ENCODE measurements around the gene N4BP2L1.

N4BP2L1 gene

DNA sequence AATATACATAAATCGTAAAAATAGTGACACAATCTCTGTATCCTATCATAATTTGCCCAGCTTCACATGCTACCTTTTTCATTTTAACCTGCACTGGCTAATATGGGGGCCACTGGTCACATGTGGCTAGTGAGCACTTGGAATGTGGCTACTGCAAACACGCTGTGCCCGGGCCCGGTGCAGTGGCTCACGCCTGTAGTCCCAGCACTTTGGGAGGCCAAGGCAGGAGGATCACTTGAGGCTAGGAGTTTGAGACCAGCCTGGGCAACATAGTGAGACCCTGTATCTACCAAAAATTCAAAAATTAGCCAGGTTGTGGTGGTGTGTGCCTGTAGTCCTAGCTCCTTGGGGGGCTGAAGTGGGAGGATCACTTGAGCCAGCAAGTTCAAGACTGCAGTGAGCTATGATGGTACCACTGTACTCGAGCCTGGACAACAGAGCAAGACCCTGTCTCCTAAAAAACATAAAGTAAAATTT is 1.5 kb upstream of the N4BP2L1 start:
- TF ChIP-seq TAF1 (IDR thresholded peaks at IDR 0.05; ENCODE audit: borderline replicate concordance, insufficient read depth, low read length) (no peak), SIN3A (IDR thresholded peaks at IDR 0.05; ENCODE audit: borderline replicate concordance, insufficient read depth, low read length) (no peak), POLR2AphosphoS5 (IDR thresholded peaks at IDR 0.05; ENCODE audit: low read depth, low read length) (no peak), FOXP2 (optimal IDR thresholded peaks at IDR 0.05; ENCODE audit: borderline replicate concordance, extremely low read depth, extremely low read length, insufficient read depth) (no peak)
- TF ChIP-seq, protein P1, sequence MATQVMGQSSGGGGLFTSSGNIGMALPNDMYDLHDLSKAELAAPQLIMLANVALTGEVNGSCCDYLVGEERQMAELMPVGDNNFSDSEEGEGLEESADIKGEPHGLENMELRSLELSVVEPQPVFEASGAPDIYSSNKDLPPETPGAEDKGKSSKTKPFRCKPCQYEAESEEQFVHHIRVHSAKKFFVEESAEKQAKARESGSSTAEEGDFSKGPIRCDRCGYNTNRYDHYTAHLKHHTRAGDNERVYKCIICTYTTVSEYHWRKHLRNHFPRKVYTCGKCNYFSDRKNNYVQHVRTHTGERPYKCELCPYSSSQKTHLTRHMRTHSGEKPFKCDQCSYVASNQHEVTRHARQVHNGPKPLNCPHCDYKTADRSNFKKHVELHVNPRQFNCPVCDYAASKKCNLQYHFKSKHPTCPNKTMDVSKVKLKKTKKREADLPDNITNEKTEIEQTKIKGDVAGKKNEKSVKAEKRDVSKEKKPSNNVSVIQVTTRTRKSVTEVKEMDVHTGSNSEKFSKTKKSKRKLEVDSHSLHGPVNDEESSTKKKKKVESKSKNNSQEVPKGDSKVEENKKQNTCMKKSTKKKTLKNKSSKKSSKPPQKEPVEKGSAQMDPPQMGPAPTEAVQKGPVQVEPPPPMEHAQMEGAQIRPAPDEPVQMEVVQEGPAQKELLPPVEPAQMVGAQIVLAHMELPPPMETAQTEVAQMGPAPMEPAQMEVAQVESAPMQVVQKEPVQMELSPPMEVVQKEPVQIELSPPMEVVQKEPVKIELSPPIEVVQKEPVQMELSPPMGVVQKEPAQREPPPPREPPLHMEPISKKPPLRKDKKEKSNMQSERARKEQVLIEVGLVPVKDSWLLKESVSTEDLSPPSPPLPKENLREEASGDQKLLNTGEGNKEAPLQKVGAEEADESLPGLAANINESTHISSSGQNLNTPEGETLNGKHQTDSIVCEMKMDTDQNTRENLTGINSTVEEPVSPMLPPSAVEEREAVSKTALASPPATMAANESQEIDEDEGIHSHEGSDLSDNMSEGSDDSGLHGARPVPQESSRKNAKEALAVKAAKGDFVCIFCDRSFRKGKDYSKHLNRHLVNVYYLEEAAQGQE (IDR thresholded peaks at IDR 0.05; ENCODE audit: insufficient read depth in 1 of 2, low read depth in 2 of 2, low read length in 2 of 2): no peak

DNA sequence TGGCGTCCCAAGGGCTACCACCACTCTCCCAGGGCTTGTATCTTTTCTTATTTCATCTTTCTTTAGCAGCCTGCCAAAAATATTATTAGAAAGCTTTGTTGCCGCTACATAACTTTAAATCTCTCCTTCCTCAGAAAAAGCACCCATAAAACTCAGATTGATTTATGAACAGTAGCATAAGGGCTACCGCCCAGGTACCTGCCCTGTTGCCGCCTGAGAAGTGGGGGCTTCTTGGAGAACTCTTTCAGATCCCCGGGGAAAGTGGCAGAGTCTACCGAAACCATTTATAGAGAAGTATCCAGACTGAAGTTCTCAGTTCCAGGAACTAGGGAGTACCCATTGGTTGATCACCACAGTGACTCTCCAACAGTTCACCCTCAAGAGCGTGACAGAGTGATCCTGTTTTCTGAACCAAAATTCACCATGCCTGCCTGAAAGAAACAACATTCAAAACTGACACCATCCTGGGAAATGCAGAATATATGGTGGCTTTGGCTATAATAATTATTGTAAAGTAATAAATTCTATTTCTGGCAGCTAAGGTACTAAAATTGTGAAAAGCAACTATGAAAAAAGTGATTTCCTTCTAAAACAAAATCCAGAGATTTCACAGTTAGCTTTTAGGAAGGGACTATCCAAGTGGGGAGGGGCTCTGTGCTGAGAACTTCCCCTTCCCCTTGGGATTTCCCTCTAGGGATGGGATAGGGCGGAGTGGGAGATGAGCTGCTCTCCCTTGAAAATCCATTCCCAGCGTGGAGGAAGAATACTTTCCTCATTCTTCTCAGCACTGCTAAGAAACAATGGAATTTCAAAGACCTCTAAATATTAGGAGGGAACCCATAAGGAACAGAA is 877 bp upstream of the N4BP2L1 start:
- TF ChIP-seq, protein P1 (IDR thresholded peaks at IDR 0.05; ENCODE audit: insufficient read depth in 1 of 2, low read depth in 2 of 2, low read length in 2 of 2): no peak
- no peak for TF ChIP-seq FOXP2 (optimal IDR thresholded peaks at IDR 0.05; ENCODE audit: borderline replicate concordance, extremely low read depth, extremely low read length, insufficient read depth)
- no peak for TF ChIP-seq POLR2AphosphoS5 (IDR thresholded peaks at IDR 0.05; ENCODE audit: low read depth, low read length)
- no peak for TF ChIP-seq TAF1 (IDR thresholded peaks at IDR 0.05; ENCODE audit: borderline replicate concordance, insufficient read depth, low read length)
- TF ChIP-seq SIN3A (IDR thresholded peaks at IDR 0.05; ENCODE audit: borderline replicate concordance, insufficient read depth, low read length): no peak

DNA sequence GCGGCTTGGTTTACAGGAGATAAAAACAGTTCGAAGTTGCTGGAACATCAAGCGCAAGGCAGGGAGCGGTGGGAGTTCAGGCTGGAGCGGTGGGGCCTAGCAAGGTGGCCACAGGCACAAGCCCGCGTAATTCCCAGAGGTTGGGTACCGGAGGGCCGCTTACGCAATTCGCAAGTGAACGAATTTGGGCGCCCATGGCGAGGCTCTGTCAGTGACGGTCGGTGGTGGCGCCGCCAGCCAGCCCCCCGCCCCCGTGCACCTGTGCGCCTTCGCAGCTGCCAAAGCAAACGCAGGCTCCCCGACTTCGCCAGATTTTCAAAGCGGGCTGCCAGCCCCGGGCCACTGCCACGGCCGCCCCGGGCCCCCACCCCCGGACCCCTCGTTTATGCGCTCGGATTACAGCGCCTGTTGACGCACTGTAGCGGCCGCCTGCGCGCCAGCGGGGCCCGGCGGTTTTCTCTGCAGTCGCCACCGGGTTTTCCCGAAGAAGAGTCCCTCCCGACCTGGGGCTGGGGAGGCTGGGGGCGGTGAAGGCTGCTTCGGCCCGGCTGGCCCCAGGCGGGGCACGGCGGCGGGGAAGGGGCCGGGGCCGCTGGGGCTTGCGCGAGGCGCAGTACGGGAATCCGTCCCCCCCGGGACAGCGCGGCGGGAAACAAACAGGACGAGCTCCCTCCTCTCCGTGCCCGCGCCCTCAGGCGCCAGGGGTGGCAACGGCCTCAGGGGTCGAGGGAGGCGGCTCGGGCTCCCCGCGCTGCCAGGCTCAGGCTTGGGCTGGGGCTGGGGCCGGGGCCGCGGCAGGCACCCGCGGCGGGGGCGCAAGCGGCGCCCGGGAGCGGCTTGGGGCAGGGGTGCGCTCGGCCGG is 709 bp downstream of the N4BP2L1 start:
- TF ChIP-seq FOXP2 (optimal IDR thresholded peaks at IDR 0.05; ENCODE audit: borderline replicate concordance, extremely low read depth, extremely low read length, insufficient read depth) (no peak), TAF1 (IDR thresholded peaks at IDR 0.05; ENCODE audit: borderline replicate concordance, insufficient read depth, low read length) (no peak), SIN3A (IDR thresholded peaks at IDR 0.05; ENCODE audit: borderline replicate concordance, insufficient read depth, low read length) (no peak), POLR2AphosphoS5 (IDR thresholded peaks at IDR 0.05; ENCODE audit: low read depth, low read length) (no peak)
- TF ChIP-seq, protein P1 (IDR thresholded peaks at IDR 0.05; ENCODE audit: insufficient read depth in 1 of 2, low read depth in 2 of 2, low read length in 2 of 2): no peak

DNA sequence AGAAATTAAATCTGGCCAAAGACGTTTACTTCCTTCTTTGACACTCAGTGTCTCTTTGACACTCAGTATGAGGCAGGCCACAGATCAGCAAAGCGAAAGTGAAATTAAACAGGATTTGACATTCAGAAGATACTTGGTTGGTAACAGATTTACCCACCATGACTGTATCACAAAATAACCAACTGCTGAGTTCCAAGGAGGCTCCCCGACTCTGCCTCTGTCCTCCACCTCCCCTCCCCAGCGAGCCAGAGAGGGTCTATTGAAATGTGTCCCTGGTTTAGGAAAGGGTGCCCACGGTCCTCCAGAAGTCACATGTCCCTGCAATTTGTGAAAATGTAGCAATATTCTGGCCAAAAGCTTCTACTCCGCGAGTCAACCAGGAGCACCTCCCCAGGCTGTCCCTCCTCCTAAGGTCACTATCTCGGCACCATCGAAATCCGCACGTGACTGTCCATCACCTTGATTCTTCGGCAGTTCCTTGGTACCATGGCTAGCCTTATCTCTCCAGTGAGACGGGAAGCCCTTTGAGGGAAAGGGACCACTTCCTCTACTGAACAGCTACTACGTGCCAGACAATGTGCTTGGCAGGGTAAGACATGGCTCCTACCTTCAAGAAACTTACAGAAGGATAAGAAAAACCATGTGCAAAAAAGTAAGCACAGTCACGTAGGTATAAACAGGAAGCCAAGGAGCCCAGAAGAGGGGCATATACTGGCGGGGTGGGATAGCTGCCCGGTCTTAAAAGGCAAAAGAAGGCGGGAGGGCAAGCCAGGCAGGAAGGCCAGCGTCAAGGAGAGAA is 1.5 kb downstream of the N4BP2L1 start:
- TF ChIP-seq FOXP2 (optimal IDR thresholded peaks at IDR 0.05; ENCODE audit: borderline replicate concordance, extremely low read depth, extremely low read length, insufficient read depth) (no peak), POLR2AphosphoS5 (IDR thresholded peaks at IDR 0.05; ENCODE audit: low read depth, low read length) (no peak), TAF1 (IDR thresholded peaks at IDR 0.05; ENCODE audit: borderline replicate concordance, insufficient read depth, low read length) (no peak), SIN3A (IDR thresholded peaks at IDR 0.05; ENCODE audit: borderline replicate concordance, insufficient read depth, low read length) (no peak)
- TF ChIP-seq, protein P1 (IDR thresholded peaks at IDR 0.05; ENCODE audit: insufficient read depth in 1 of 2, low read depth in 2 of 2, low read length in 2 of 2): no peak

All from PFSK-1 (cell line).